HepG2 (cell line): ENCODE measurements around the gene BST1. TPM values are rescaled to one million over a fixed set of nuclear protein-coding genes. Genes with fewer than 3 reads are reported as not detected.

ENCODE experiments used
- BHLHE40 ChIP-seq: IDR thresholded peaks from 2 replicates; pipeline ENCODE4 v1.6.1; 2011; ENCODE audit warnings: low read length, improper control_type of control experiment
- CAMTA2 ChIP-seq: sonication (generic); formaldehyde crosslinking; IDR thresholded peaks from 2 replicates; pipeline ENCODE4 v1.4.0; 2020; ENCODE audit warnings: mild to moderate bottlenecking, missing genetic modification reagents, borderline replicate concordance
- HINFP ChIP-seq: sonication (generic); formaldehyde crosslinking; IDR thresholded peaks from 2 replicates; pipeline ENCODE4 v1.4.0; 2020; ENCODE audit warnings: low read depth, mild to moderate bottlenecking, missing genetic modification reagents
- LCORL ChIP-seq, 2 experiments: fragments of 450-650 bp in 1 of 2; sonication (generic) in 1 of 2; formaldehyde crosslinking in 1 of 2; IDR thresholded peaks; 2 replicates each; pipeline versions ENCODE4 v1.5.0 to v1.6.1; 2017 to 2020; ENCODE audit warnings: antibody characterized with exemption in 1 of 2, missing genetic modification reagents in 1 of 2
- PAXIP1 ChIP-seq: sonication (generic); formaldehyde crosslinking; conservative IDR thresholded peaks from 2 replicates; pipeline ENCODE4 v1.4.0; 2020; ENCODE audit warnings: mild to moderate bottlenecking, missing genetic modification reagents, moderate library complexity
- PCBP2 ChIP-seq: fragments of 200-400 bp; formaldehyde crosslinking; optimal IDR thresholded peaks from 2 replicates; pipeline ENCODE3; 2018; ENCODE audit warnings: low read length, low read depth; ENCODE audit not compliant: poor library complexity, severe bottlenecking
- SP1 ChIP-seq, 2 experiments: fragments of 450-650 bp in 1 of 2; sonication (generic) in 1 of 2; formaldehyde crosslinking in 1 of 2; IDR thresholded peaks; 2 replicates each; pipeline versions ENCODE4 v1.4.0 to v1.6.1; 2016 to 2020; ENCODE audit warnings: missing genetic modification reagents in 1 of 2
- TBL1XR1 ChIP-seq: fragments of 150-350 bp; IDR thresholded peaks from 2 replicates; pipeline ENCODE4 v1.6.1; 2014; ENCODE audit warnings: borderline replicate concordance, low read length; ENCODE audit not compliant: partially characterized antibody
- TMF1 ChIP-seq: sonication (generic); formaldehyde crosslinking; IDR thresholded peaks from 2 replicates; pipeline ENCODE4 v1.8.1; 2022; ENCODE audit warnings: low read depth, missing genetic modification reagents
- ZBTB26 ChIP-seq: IDR thresholded peaks from 2 replicates; pipeline ENCODE4 v1.6.1; 2016; ENCODE audit warnings: missing compliant biosample characterization, missing genetic modification reagents, borderline replicate concordance
- ZFYVE20 ChIP-seq: sonication (generic); formaldehyde crosslinking; IDR thresholded peaks from 2 replicates; pipeline ENCODE4 v1.8.0; 2023; ENCODE audit warnings: low read depth, mild to moderate bottlenecking, moderate library complexity, missing genetic modification reagents, borderline replicate concordance
- ZMYM3 ChIP-seq: sonication (generic); formaldehyde crosslinking; IDR thresholded peaks from 2 replicates; pipeline ENCODE4 v1.5.1; 2020; ENCODE audit warnings: mild to moderate bottlenecking, missing genetic modification reagents
- ZNF274 ChIP-seq: sonication (generic); formaldehyde crosslinking; IDR thresholded peaks from 2 replicates; pipeline ENCODE4 v1.5.1; 2020; ENCODE audit warnings: mild to moderate bottlenecking, missing genetic modification reagents
- ZNF597 ChIP-seq: sonication (generic); formaldehyde crosslinking; IDR thresholded peaks from 2 replicates; pipeline ENCODE4 v1.5.0; 2020; ENCODE audit warnings: missing genetic modification reagents
- ZNF883 ChIP-seq: sonication (generic); formaldehyde crosslinking; IDR thresholded peaks from 2 replicates; pipeline ENCODE4 v1.5.1; 2020; ENCODE audit warnings: mild to moderate bottlenecking, missing genetic modification reagents; ENCODE audit errors: not compliant biosample characterization
- ZSCAN12 ChIP-seq: sonication (generic); formaldehyde crosslinking; IDR thresholded peaks from 2 replicates; pipeline ENCODE4 v1.9.0; 2021; ENCODE audit warnings: mild to moderate bottlenecking, missing genetic modification reagents
- ZSCAN25 ChIP-seq: sonication (generic); formaldehyde crosslinking; IDR thresholded peaks from 2 replicates; pipeline ENCODE4 v1.8.0; 2022; ENCODE audit warnings: mild to moderate bottlenecking, missing genetic modification reagents
- polyA plus RNA-seq, 8 experiments: library from polyadenylated mRNA; depleted of rRNA in 3 of 8; stranded (reverse) in 7 of 8; unstranded in 1 of 8; fragments of >200 nt; fragmentation: Illumina TruSeq in 4 of 8; extraction: Trizol in 4 of 8; gene quantifications; 2 replicates each; pipeline versions ENCODE4 v1.2.1 to v1.2.3, GENCODE V29; 2011 to 2016; ENCODE audit warnings: low read depth in 4 of 8, missing spikeins in 1 of 8, mixed read lengths in 1 of 8; ENCODE audit not compliant: insufficient read depth in 1 of 8
- total RNA-seq, 5 experiments: library from RNA; depleted of rRNA; stranded (reverse); fragments of >200 nt; fragmentation: Illumina TruSeq; extraction: Trizol; gene quantifications; 2 replicates each; pipeline ENCODE4 v1.2.3, GENCODE V29; 2016; ENCODE audit warnings: low read depth in 1 of 5

Gene BST1
- total and polyA plus RNA-seq, 2 of the 13 experiments (the other 11 are each of a cell fraction or from before 2014, with no cell fraction given), result 0.09 to 0.49 TPM

GRCh38 chr4:15681372-15682241, 21.3 kb upstream of the BST1 start, which contains the start of gene FAM200B (continued):
- TF ChIP-seq CAMTA2 (CRISPR knock-in tag), result 0 out of 2 replicates have a peak, but pooled peaks have one; percentile 52
- peak; percentile 43; the same call in 1 of the 2 replicates for TF ChIP-seq ZMYM3 (CRISPR knock-in tag)
- peak; percentile 71 for TF ChIP-seq ZNF883 (CRISPR knock-in tag)
- TF ChIP-seq ZSCAN25, result peak; percentile 99
- TF ChIP-seq LCORL (IDR thresholded peaks at IDR 0.05), result no peak
- peak; percentile 66; the same call in 1 of the 2 replicates for TF ChIP-seq LCORL (CRISPR knock-in tag; IDR thresholded peaks at IDR 0.05)
- TF ChIP-seq ZNF274, result 0 out of 2 replicates have a peak, but pooled peaks have one; percentile 67
- no peak for TF ChIP-seq BHLHE40
- peak; percentile 33; the same call in 1 of the 2 replicates for TF ChIP-seq ZBTB26 (CRISPR knock-in tag)
- no peak for TF ChIP-seq ZNF597
- TF ChIP-seq PAXIP1 (CRISPR knock-in tag), result peak; percentile 60; the same call in 1 of the 2 replicates
- peak; percentile 94 for TF ChIP-seq SP1 (IDR thresholded peaks at IDR 0.05)
- peak; percentile 45; the same call in 1 of the 2 replicates for TF ChIP-seq SP1 (CRISPR knock-in tag; IDR thresholded peaks at IDR 0.05)
- peak; percentile 24 for TF ChIP-seq TBL1XR1
- TF ChIP-seq ZFYVE20, result no peak
- no peak for TF ChIP-seq PCBP2
- TF ChIP-seq ZSCAN12 (CRISPR knock-in tag), result no peak
- no peak for TF ChIP-seq HINFP (CRISPR knock-in tag)
- peak; percentile 46; the same call in 1 of the 2 replicates for TF ChIP-seq TMF1
